Stomach (tissue), 4 donors: Measurements from ENCODE around the gene TMEM52.

Source experiments
- POLR2AphosphoS5 ChIP-seq, 3 donors: sonication (generic); formaldehyde crosslinking; IDR thresholded peaks; one replicate each; pipeline ENCODE4 v1.6.1; 2016; ENCODE audit warnings: antibody characterized with exemption in 3 of 3
- TF ChIP-seq, protein P1 (sequence below), 7 experiments: fragments of 450-650 bp in 4 of 7; fragments of 200-600 bp in 3 of 7; sonication (generic) in 3 of 7; IDR thresholded peaks; one replicate each; pipeline ENCODE4 v1.5.1; 2016 to 2019; ENCODE audit warnings: antibody characterized with exemption in 7 of 7, control low read depth in 2 of 7, mild to moderate bottlenecking in 1 of 7

DNA sequence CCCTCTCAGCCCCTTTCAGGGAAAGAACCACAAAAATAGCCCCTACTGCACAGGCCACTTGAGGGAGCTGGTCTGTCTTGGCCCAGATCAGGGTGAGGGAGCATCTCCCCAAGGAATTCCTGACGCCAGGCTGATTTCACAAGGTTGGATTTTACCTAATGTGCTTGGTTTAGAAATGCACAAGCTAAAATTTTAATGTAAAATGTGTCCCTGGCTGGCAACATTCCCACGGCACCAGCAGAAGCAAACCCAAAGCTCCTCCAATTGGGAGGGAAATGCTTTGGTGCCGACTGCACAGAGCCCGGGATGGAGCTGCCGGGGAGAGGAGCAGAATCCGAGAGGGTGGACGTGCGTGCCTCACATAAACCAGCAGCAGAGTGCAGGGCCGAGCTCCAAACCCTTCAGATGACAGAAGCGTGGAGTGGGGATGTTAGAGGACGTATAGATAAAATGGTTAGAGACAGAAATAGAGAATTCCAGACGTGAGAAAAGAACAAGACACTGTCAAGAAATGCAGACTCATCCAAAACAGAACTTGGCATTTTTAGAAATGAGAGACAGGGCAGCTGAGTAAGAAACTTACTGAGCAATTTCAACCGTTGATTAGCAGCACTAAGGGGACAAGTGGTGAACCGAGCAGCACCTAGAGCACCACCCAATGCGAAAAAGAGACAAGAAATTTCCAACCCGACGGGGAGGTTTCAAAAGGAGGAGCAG is 41.6 kb upstream of the TMEM52 start:
- TF ChIP-seq, protein P1, sequence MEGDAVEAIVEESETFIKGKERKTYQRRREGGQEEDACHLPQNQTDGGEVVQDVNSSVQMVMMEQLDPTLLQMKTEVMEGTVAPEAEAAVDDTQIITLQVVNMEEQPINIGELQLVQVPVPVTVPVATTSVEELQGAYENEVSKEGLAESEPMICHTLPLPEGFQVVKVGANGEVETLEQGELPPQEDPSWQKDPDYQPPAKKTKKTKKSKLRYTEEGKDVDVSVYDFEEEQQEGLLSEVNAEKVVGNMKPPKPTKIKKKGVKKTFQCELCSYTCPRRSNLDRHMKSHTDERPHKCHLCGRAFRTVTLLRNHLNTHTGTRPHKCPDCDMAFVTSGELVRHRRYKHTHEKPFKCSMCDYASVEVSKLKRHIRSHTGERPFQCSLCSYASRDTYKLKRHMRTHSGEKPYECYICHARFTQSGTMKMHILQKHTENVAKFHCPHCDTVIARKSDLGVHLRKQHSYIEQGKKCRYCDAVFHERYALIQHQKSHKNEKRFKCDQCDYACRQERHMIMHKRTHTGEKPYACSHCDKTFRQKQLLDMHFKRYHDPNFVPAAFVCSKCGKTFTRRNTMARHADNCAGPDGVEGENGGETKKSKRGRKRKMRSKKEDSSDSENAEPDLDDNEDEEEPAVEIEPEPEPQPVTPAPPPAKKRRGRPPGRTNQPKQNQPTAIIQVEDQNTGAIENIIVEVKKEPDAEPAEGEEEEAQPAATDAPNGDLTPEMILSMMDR (IDR thresholded peaks at IDR 0.05): no peak
- no peak for TF ChIP-seq POLR2AphosphoS5 (IDR thresholded peaks at IDR 0.05)
